HPDE6-E6E7 (cell line): ENCODE data around the gene CRHBP.

Source experiments
- DNase-seq: peaks from one replicate; pipeline ENCODE4 v3.0.0; 2011; ENCODE audit warnings: missing footprints; ENCODE audit errors: extremely low spot score

CRHBP gene

DNA sequence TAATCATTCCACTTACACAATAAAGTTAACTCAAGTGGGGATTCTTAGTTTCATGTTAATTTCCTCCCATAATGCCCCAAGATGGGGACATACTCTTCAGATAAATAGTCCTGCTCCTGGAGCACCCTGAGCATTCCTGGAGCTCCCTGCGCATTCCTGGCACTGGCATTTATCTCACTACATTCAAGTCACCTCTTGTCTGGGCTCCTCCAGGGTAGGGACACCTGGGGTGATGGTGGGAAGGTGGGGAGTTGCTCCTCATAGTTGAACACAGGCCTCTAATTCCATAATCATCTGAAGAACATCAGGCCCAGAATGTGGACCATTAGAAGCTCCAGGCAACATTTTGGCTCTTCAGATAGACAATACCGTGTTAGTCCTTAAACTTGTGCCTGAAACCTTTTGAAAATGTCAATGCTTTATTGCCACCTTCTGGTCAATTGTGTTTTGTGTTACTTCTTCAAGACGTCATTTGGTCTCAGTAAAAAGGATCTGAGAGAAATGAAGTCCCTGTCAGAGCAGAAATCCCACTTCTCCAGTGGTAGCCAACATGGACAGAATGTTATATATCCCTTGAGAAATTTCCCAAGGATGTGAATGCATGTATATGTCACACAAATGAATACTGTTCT, 63.2 kb downstream of the CRHBP start:
- no peak for DNase-seq

DNA sequence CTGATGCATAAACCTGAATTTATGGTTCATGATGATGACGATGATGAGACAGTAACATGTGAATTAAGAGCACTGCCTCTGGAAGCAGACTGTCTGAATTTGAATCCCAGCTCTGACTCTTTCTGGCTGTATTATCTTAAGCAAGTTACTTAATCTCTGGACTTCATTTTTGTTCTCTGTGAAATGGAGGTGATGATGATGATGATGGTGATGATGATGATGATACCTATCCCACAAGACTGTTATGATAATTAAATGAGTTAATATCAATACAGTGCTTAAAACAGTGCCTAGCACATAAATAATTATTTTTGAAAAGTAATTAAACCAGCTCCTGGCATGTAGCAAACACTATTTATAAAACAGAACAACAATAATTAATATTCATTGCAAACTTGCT, 64.1 kb downstream of the CRHBP start:
- DNase-seq, result no peak

- no peak for DNase-seq
These were observed 64.8 kb downstream of the CRHBP start for GRCh38 chr5:77017668-77018067.
